HCT116 (cell line): ENCODE data around the gene C13orf46.

Experiments
- CTCF ChIP-seq, 3 experiments: fragments of 200-600 bp in 1 of 3; sonication (generic) in 1 of 3; IDR thresholded peaks in 2 of 3; conservative IDR thresholded peaks in 1 of 3; 2 replicates each; pipeline ENCODE4 v1.5.1; 2012 to 2017; ENCODE audit warnings: low read depth in 2 of 3, low read length in 2 of 3, antibody characterized with exemption in 1 of 3, borderline replicate concordance in 1 of 3, control low read depth in 1 of 3, mild to moderate bottlenecking in 1 of 3, mixed read lengths in 1 of 3, mixed run types in 1 of 3, moderate library complexity in 1 of 3; ENCODE audit not compliant: insufficient read depth in 1 of 3
- ELF1 ChIP-seq: IDR thresholded peaks from 2 replicates; pipeline ENCODE4 v1.6.1; 2012; ENCODE audit warnings: low read depth, borderline replicate concordance
- EZH2 ChIP-seq: fragments of 200-600 bp; sonication (generic); IDR thresholded peaks from 2 replicates; pipeline ENCODE4 v1.6.1; 2017; ENCODE audit warnings: antibody characterized with exemption, mixed run types
- POLR2A ChIP-seq: IDR thresholded peaks from 2 replicates; pipeline ENCODE4 v1.7.0; 2011; ENCODE audit warnings: borderline replicate concordance; ENCODE audit not compliant: insufficient read depth, insufficient read length; ENCODE audit errors: extremely low read depth
- POLR2AphosphoS5 ChIP-seq: IDR thresholded peaks from 2 replicates; pipeline ENCODE4 v1.6.1; 2011; ENCODE audit warnings: mild to moderate bottlenecking, low read depth, low read length, moderate library complexity
- RAD21 ChIP-seq: IDR thresholded peaks from 2 replicates; pipeline ENCODE4 v1.6.1; 2012; ENCODE audit warnings: low read depth, mild to moderate bottlenecking
- SP1 ChIP-seq: IDR thresholded peaks from 2 replicates; pipeline ENCODE4 v1.6.1; 2012; ENCODE audit warnings: low read depth
- SRF ChIP-seq: IDR thresholded peaks from 2 replicates; pipeline ENCODE4 v1.6.1; 2012; ENCODE audit warnings: low read depth
- ZNF274 ChIP-seq: fragments of 200-500 bp; sonication (Bioruptor generic); IDR thresholded peaks from 2 replicates; pipeline ENCODE4 v1.6.1; 2014; ENCODE audit warnings: mild to moderate bottlenecking, low read depth, low read length, inconsistent platforms
- TF ChIP-seq, protein P1 (sequence below): IDR thresholded peaks from 2 replicates; pipeline ENCODE4 v1.6.1; 2012; ENCODE audit warnings: low read depth
- TF ChIP-seq, protein P2 (sequence below): IDR thresholded peaks from 2 replicates; pipeline ENCODE4 v1.6.1; 2012

DNA sequence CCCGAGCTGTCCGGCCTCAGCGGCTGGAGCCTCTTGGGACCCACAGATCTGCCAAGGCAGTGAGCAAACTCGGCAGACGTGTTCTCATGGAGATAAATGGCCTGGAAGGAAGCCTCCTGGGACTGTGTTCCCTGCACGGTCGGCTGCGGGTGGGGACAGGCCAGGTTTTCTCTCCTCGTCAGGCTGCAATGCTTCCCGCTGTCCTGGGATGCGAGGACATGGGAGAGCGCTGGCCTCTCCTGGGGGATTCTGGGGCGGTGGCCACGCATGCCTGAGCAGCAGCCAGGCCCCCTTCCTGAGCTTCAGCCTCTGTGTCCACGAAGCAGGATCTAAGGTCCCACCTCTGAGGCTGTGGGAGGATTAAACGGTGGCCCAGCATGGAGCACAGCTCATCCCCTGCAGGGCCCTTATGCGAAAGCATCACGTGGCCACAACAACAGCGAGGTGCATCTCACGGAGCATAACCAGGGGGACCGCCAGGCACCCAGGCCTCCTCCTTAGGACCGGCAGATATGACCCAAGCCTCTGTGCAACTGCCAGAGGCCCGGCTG lies 21.2 kb upstream of the C13orf46 start:
- no peak for TF ChIP-seq POLR2A
- TF ChIP-seq EZH2 = no peak
- no peak for TF ChIP-seq CTCF (IDR thresholded peaks at IDR 0.05 in 2 of 3, conservative IDR thresholded peaks at IDR 0.05 in 1 of 3; ENCODE audit: borderline replicate concordance in 1 of 3, insufficient read depth in 1 of 3, low read depth in 2 of 3, low read length in 2 of 3)
- TF ChIP-seq POLR2AphosphoS5 = no peak
- TF ChIP-seq RAD21 = no peak
- TF ChIP-seq SRF = no peak
- TF ChIP-seq, protein P1, sequence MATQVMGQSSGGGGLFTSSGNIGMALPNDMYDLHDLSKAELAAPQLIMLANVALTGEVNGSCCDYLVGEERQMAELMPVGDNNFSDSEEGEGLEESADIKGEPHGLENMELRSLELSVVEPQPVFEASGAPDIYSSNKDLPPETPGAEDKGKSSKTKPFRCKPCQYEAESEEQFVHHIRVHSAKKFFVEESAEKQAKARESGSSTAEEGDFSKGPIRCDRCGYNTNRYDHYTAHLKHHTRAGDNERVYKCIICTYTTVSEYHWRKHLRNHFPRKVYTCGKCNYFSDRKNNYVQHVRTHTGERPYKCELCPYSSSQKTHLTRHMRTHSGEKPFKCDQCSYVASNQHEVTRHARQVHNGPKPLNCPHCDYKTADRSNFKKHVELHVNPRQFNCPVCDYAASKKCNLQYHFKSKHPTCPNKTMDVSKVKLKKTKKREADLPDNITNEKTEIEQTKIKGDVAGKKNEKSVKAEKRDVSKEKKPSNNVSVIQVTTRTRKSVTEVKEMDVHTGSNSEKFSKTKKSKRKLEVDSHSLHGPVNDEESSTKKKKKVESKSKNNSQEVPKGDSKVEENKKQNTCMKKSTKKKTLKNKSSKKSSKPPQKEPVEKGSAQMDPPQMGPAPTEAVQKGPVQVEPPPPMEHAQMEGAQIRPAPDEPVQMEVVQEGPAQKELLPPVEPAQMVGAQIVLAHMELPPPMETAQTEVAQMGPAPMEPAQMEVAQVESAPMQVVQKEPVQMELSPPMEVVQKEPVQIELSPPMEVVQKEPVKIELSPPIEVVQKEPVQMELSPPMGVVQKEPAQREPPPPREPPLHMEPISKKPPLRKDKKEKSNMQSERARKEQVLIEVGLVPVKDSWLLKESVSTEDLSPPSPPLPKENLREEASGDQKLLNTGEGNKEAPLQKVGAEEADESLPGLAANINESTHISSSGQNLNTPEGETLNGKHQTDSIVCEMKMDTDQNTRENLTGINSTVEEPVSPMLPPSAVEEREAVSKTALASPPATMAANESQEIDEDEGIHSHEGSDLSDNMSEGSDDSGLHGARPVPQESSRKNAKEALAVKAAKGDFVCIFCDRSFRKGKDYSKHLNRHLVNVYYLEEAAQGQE = no peak
- TF ChIP-seq ZNF274 = no peak
- no peak for TF ChIP-seq SP1
- TF ChIP-seq, protein P2, sequence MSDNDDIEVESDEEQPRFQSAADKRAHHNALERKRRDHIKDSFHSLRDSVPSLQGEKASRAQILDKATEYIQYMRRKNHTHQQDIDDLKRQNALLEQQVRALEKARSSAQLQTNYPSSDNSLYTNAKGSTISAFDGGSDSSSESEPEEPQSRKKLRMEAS = no peak
- TF ChIP-seq ELF1 = no peak
